HG03139 (cell line): ENCODE measurements around the gene SLC16A3.
A peak's percentile ranks its signal among the peaks of the same experiment; 100 is the strongest.
"Not testable (repeated sequence)": the region's sequence is repeated elsewhere in the genome, so short reads cannot be mapped to it uniquely, and the experiment has no call there.

Source experiments
- ATAC-seq: cut with Tn5 transposase; IDR thresholded peaks from one replicate; pipeline ENCODE4 v1.9.1; 2021; ENCODE audit not compliant: unreplicated experiment

The SLC16A3 gene

GRCh38 chr17:82203920-82204319 lies 24.9 kb upstream of the SLC16A3 start:
- ATAC-seq, result no peak

GRCh38 chr17:82204831-82205719 lies 23.8 kb upstream of the SLC16A3 start:
- no peak for ATAC-seq

- ATAC-seq, result peak; percentile 71
Measured at GRCh38 chr17:82205720-82206508, 22.9 kb upstream of the SLC16A3 start.

GRCh38 chr17:82210655-82211054 lies 18.2 kb upstream of the SLC16A3 start:
- not testable (repeated sequence) for ATAC-seq

- peak; percentile 45 for ATAC-seq
Measured at GRCh38 chr17:82212331-82213250, 16.3 kb upstream of the SLC16A3 start, which contains the start of gene CCDC57. TSS of gene CCDC57 (minus strand) at chr17:82212842. CDS start at chr17:82201944, 10,898 bp downstream.

GRCh38 chr17:82213251-82214011 lies 15.4 kb upstream of the SLC16A3 start:
- ATAC-seq, result peak; percentile 10

- no peak for ATAC-seq
Measured at GRCh38 chr17:82214012-82214628, 14.7 kb upstream of the SLC16A3 start.

GRCh38 chr17:82215095-82215971 lies 13.5 kb upstream of the SLC16A3 start:
- no peak for ATAC-seq

- no peak for ATAC-seq
Measured at GRCh38 chr17:82215972-82216300, 12.9 kb upstream of the SLC16A3 start.

- ATAC-seq, result no peak
Measured at GRCh38 chr17:82216301-82217119, 12.3 kb upstream of the SLC16A3 start.

- no peak for ATAC-seq
Measured at GRCh38 chr17:82217120-82217529, 11.7 kb upstream of the SLC16A3 start.

- no peak for ATAC-seq
Measured at GRCh38 chr17:82217530-82218204, 11.2 kb upstream of the SLC16A3 start.

GRCh38 chr17:82218349-82219075 lies 10.3 kb upstream of the SLC16A3 start:
- ATAC-seq, result no peak

- ATAC-seq, result no peak
Measured at GRCh38 chr17:82219083-82219482, 9.8 kb upstream of the SLC16A3 start.

GRCh38 chr17:82219753-82220709 lies 8.8 kb upstream of the SLC16A3 start:
- no peak for ATAC-seq
